Measurements from ENCODE around the gene MYO1C.
A peak's percentile ranks its signal among the peaks of the same experiment; 100 is the strongest.

MYO1C gene, protein sequence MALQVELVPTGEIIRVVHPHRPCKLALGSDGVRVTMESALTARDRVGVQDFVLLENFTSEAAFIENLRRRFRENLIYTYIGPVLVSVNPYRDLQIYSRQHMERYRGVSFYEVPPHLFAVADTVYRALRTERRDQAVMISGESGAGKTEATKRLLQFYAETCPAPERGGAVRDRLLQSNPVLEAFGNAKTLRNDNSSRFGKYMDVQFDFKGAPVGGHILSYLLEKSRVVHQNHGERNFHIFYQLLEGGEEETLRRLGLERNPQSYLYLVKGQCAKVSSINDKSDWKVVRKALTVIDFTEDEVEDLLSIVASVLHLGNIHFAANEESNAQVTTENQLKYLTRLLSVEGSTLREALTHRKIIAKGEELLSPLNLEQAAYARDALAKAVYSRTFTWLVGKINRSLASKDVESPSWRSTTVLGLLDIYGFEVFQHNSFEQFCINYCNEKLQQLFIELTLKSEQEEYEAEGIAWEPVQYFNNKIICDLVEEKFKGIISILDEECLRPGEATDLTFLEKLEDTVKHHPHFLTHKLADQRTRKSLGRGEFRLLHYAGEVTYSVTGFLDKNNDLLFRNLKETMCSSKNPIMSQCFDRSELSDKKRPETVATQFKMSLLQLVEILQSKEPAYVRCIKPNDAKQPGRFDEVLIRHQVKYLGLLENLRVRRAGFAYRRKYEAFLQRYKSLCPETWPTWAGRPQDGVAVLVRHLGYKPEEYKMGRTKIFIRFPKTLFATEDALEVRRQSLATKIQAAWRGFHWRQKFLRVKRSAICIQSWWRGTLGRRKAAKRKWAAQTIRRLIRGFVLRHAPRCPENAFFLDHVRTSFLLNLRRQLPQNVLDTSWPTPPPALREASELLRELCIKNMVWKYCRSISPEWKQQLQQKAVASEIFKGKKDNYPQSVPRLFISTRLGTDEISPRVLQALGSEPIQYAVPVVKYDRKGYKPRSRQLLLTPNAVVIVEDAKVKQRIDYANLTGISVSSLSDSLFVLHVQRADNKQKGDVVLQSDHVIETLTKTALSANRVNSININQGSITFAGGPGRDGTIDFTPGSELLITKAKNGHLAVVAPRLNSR

DNA sequence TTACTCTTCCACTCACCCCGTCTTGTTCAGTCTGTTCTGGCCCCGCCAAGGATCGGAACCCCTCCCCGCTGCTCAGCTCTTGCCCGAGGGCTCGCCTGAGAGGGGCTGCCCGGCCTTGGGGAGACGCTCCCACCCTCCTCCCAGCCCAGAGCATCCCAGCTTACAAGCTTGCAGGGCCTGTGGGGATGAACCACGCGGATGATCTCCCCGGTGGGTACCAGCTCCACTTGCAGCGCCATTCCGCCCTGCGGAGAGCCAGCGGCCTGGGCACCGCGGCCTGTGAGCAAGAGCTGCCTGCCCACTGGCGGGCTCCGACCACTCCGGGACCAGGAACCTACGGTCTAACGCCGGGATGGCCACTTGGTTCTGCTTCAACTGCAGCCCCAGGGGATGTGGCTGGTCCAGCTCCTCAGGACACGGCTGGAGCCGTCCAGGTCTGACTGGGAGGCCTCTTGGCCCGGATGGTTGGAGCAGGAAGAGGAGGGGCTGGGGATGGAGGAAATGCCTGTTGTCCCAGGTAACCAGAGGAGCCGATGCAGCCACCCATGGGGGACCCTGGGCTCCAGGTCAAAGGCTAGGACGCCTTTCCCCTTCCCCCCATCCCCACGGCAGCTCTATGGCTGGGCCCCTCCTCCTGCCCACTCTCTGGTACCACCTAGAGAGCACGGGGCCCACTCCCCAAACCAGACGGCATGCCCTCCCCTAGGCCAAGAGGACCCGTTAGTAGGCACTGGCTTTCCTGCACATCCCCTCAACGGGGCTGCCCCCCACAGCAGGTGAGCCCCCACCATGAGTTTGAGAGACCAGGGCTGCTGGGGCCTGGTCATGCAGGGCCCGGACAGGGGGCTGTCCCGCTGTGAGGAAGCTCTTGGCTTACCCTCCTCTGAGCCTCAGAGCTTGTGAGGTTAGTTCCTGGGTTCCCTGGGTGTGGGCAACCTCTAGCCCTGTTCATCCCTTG is at the start of gene MYO1C:
Gene MYO1C, minus strand, starts transcription at position 438 of the 958 bp plus-strand sequence. Its CDS starts 199 bp downstream, at position 239.
- H3K27ac ChIP-seq, result peak within 1 kb of the TSS; percentile 97
- TF ChIP-seq, protein P1, sequence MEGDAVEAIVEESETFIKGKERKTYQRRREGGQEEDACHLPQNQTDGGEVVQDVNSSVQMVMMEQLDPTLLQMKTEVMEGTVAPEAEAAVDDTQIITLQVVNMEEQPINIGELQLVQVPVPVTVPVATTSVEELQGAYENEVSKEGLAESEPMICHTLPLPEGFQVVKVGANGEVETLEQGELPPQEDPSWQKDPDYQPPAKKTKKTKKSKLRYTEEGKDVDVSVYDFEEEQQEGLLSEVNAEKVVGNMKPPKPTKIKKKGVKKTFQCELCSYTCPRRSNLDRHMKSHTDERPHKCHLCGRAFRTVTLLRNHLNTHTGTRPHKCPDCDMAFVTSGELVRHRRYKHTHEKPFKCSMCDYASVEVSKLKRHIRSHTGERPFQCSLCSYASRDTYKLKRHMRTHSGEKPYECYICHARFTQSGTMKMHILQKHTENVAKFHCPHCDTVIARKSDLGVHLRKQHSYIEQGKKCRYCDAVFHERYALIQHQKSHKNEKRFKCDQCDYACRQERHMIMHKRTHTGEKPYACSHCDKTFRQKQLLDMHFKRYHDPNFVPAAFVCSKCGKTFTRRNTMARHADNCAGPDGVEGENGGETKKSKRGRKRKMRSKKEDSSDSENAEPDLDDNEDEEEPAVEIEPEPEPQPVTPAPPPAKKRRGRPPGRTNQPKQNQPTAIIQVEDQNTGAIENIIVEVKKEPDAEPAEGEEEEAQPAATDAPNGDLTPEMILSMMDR (conservative IDR thresholded peaks at IDR 0.05; ENCODE audit: low read depth), result no peak
- ChIA-PET POLR2A (ENCODE audit: low non-redundant PET) (interaction anchor here (0.7 kb wide), 1 partner anchor 10 kb away, joined by 3 read pairs; no protein-coding TSS in a partner anchor), CTCF (interaction anchor here (1.5 kb wide), 1 partner anchor 23 kb away, joined by 6 read pairs; no protein-coding TSS in a partner anchor)
- DNase-seq (ENCODE audit: low spot score), result no peak

DNA sequence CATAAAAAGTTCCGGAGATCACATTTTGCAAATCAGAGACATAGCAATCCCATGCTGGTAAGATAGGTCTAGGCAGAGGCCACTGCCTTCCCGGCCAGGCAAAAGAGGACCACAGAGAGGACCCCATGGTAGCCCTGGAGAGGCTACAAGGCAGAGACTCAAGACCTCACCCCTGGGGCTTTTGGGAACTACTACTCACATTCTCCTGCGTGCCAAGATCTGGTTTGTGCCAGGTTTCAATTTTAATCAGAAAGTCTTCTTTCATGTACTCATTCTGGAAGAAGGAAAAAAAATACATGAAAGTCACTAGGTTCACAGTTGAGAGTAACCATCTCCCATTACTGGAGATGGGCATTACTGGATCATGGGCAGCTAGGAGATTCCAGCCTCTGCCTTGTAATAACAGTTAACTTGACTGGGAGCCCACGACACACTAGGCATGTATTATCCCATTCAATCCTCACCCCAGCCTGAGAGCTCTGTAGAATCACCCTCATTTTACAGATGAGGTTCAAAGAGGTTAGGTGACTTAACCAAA is 49.0 kb upstream of the MYO1C start:
- DNase-seq (ENCODE audit: low spot score), result no peak
- TF ChIP-seq, protein P1 (conservative IDR thresholded peaks at IDR 0.05; ENCODE audit: low read depth), result no peak
- ChIA-PET CTCF (no interaction called here), POLR2A (ENCODE audit: low non-redundant PET) (no interaction called here)
- H3K27ac ChIP-seq, result no peak overlapping the region

DNA sequence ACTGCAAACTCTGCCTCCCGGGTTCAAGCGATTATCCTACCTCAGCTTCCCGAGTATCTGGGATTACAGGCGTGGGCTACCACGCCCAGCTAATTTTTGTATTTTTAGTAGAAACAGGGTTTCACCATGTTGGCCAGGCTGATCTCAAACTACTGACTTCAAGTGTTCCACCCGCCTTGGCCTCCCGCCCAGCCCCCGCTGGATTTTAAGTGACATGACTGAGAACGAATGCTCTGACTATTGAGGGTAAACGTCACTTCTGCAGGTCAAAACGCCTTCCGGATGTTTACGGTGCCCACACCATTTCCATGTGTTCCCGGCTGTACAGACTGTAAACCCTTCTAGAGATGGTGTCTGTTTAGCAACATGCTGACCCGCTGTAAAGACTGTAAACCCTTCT is 47.3 kb upstream of the MYO1C start:
- ChIA-PET CTCF (no interaction called here), POLR2A (ENCODE audit: low non-redundant PET) (no interaction called here)

DNA sequence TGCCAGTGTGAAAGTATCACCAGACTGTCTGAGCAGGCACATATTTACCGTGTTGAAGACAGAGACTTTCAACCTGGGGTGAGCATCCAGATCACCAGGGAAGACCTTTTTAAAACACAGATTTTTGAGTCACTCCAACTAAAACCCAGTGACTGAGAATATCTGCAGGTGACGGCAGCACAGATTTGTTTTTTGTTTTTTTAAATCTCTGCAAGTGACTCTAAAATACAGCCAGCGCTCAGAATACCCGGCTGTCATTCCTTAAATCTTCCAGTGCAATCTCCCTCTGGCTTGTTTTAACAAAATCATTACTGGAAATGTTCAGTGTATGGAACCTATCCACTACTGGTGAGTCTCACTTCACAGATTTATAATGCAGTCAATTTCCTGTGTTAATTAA is 43.3 kb upstream of the MYO1C start:
- POLR2A ChIA-PET (ENCODE audit: low non-redundant PET), result no interaction called here

More for the DNA sequence above, 47.3 kb upstream of the MYO1C start:
- TF ChIP-seq, protein P1 (conservative IDR thresholded peaks at IDR 0.05; ENCODE audit: low read depth), result no peak
- no peak overlapping the region for H3K27ac ChIP-seq
- no peak for DNase-seq (ENCODE audit: low spot score)

DNA sequence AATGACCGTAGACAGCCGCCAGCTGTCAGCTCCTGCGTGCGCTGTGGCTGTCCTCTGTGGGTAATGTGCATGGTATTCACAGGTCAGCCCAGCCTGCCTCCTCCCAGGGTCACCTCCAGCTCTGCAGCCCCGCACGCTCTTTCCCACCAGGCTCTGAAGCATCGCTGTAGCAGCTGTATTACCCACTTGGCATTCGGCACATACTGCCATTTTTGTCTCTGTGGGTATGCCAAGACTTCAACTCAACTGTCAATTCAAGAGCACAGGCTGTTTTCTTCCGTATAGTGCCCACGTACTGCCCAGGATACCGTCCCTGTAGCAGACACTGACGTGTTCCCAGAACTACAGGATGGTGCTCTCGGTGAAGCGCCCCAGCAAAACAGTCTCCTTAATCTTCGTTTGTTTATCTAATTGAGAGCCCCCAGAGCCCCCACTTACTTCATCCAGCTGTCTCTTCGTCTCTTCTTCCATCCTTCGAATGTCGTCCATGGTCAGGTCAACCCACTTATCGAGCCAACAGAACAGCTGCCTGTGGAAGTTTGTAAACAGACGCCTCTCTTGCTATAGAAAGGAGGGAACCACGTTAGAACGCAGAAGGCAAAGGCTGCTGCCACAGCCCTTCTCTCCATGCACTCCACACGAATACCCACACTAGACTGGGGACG is 41.3 kb upstream of the MYO1C start:
- POLR2A ChIA-PET (ENCODE audit: low non-redundant PET), result no interaction called here
- TF ChIP-seq, protein P1 (conservative IDR thresholded peaks at IDR 0.05; ENCODE audit: low read depth), result no peak
- no peak overlapping the region for H3K27ac ChIP-seq
- no peak for DNase-seq (ENCODE audit: low spot score)
- CTCF ChIA-PET, result no interaction called here

More for the DNA sequence above, 43.3 kb upstream of the MYO1C start:
- no peak for DNase-seq (ENCODE audit: low spot score)
- H3K27ac ChIP-seq, result no peak overlapping the region
- TF ChIP-seq, protein P1 (conservative IDR thresholded peaks at IDR 0.05; ENCODE audit: low read depth), result no peak
- CTCF ChIA-PET, result interaction anchor here (0.7 kb wide), 1 partner anchor 71 kb away, joined by 6 read pairs; no protein-coding TSS in a partner anchor
